Stimulated activated CD4-positive, alpha-beta T cell treated with anti-CD3 and anti-CD28 coated beads, Interleukin-4, amount 100 ng/mL, for 1 hour (primary cell): ENCODE measurements around the gene NUBP1.

Source experiments
- DNase-seq: peaks from one replicate; pipeline ENCODE4 v3.0.0-alpha.2; 2020

Gene NUBP1

GRCh38 chr16:10808850-10809249 lies 65.2 kb downstream of the NUBP1 start:
- DNase-seq = no peak

GRCh38 chr16:10809706-10810105 lies 66.1 kb downstream of the NUBP1 start:
- no peak for DNase-seq

GRCh38 chr16:10812312-10813098 lies 68.9 kb downstream of the NUBP1 start:
- DNase-seq = no peak

- DNase-seq = no peak
Measured at GRCh38 chr16:10813099-10813455, 69.4 kb downstream of the NUBP1 start.

- no peak for DNase-seq
Measured at GRCh38 chr16:10817514-10817913, 73.9 kb downstream of the NUBP1 start.

GRCh38 chr16:10817963-10818941 lies 74.6 kb downstream of the NUBP1 start, which contains the start of gene TVP23A:
Gene TVP23A, minus strand, starts transcription at chr16:10818794. Its CDS starts 301 bp downstream, at chr16:10818493.
- no peak for DNase-seq
